Hepatocyte (in vitro differentiated cells): Measurements from ENCODE around the gene PAPPA2.

Experiments
- EZH2 ChIP-seq: fragments of 200-600 bp; sonication (generic); IDR thresholded peaks from 2 replicates; pipeline ENCODE4 v1.6.1; 2016; ENCODE audit warnings: antibody characterized with exemption, mild to moderate bottlenecking, borderline replicate concordance
- TF ChIP-seq, protein P1 (sequence below): fragments of 200-600 bp; sonication (generic); IDR thresholded peaks from 2 replicates; pipeline ENCODE4 v1.5.1; 2016; ENCODE audit warnings: antibody characterized with exemption, mild to moderate bottlenecking; ENCODE audit not compliant: poor library complexity

DNA sequence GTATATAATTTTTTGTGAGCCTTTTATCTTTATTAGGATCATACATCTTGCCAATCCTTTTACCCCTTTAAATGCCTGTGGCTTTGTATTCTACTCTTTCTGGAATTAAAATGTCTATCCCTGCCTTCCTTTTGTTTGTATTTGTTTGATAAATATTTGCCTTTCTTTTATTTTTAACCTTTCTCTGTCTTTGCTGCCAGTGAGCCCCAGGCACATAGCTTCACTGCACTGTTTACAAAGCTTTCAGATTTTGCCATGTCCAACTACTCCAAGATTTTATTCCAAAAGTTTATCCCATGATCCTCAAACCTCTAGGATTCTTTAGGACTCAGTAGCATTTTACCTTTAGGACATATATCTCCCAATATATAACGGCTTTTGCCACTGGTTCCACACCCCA lies 281.2 kb downstream of the PAPPA2 start:
- no peak for TF ChIP-seq EZH2
- TF ChIP-seq, protein P1, sequence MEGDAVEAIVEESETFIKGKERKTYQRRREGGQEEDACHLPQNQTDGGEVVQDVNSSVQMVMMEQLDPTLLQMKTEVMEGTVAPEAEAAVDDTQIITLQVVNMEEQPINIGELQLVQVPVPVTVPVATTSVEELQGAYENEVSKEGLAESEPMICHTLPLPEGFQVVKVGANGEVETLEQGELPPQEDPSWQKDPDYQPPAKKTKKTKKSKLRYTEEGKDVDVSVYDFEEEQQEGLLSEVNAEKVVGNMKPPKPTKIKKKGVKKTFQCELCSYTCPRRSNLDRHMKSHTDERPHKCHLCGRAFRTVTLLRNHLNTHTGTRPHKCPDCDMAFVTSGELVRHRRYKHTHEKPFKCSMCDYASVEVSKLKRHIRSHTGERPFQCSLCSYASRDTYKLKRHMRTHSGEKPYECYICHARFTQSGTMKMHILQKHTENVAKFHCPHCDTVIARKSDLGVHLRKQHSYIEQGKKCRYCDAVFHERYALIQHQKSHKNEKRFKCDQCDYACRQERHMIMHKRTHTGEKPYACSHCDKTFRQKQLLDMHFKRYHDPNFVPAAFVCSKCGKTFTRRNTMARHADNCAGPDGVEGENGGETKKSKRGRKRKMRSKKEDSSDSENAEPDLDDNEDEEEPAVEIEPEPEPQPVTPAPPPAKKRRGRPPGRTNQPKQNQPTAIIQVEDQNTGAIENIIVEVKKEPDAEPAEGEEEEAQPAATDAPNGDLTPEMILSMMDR = no peak
